Lung (tissue), 12 donors: ENCODE results near the gene PTPRN2. TPM values are rescaled to one million over a fixed set of nuclear protein-coding genes. Genes with fewer than 3 reads are reported as not detected.

Experiments
- ATAC-seq: fragments of 200-7000 bp; cut with Tn5 transposase; one replicate; pipeline ENCODE4 v1.9.1; 2020; ENCODE audit warnings: moderate number of reproducible peaks; ENCODE audit not compliant: insufficient read depth, low FRiP score
- DNase-seq, 3 donors: peaks; one replicate each; pipeline ENCODE4 v3.0.0-alpha.2; 2013 to 2017
- H3K27ac ChIP-seq, 2 donors: one replicate each; pipeline ENCODE4 v1.5.1; 2013; ENCODE audit warnings: mild to moderate bottlenecking in 2 of 2, moderate library complexity in 2 of 2, control low read depth in 1 of 2, inconsistent platforms in 1 of 2, low read depth in 1 of 2, low read length in 1 of 2
- H3K27me3 ChIP-seq, 3 donors: one replicate each; pipeline ENCODE4 v1.5.1; 2013; ENCODE audit warnings: low read length in 2 of 3; ENCODE audit not compliant: control insufficient read depth in 3 of 3, insufficient read depth in 3 of 3
- H3K36me3 ChIP-seq, 4 donors: one replicate each; pipeline ENCODE4 v1.5.1; 2013; ENCODE audit warnings: low read length in 4 of 4, mild to moderate bottlenecking in 1 of 4, moderate library complexity in 1 of 4; ENCODE audit not compliant: control insufficient read depth in 4 of 4, insufficient read depth in 4 of 4
- H3K4me1 ChIP-seq, 5 donors: one replicate each; pipeline ENCODE4 v1.5.1; 2013; ENCODE audit warnings: low read length in 5 of 5, mild to moderate bottlenecking in 2 of 5, moderate library complexity in 1 of 5; ENCODE audit not compliant: control insufficient read depth in 5 of 5, insufficient read depth in 5 of 5
- H3K4me3 ChIP-seq: one replicate; pipeline ENCODE4 v1.5.1; 2013; ENCODE audit warnings: mild to moderate bottlenecking, control low read depth, moderate library complexity
- H3K9ac ChIP-seq, 2 donors: one replicate each; pipeline ENCODE4 v1.5.1; 2013; ENCODE audit warnings: low read length in 2 of 2, control low read depth in 1 of 2; ENCODE audit not compliant: insufficient read depth in 1 of 2
- H3K9me3 ChIP-seq, 4 donors: one replicate each; pipeline ENCODE4 v1.5.1; 2013; ENCODE audit warnings: low read length in 3 of 4, mild to moderate bottlenecking in 1 of 4, moderate library complexity in 1 of 4; ENCODE audit not compliant: control insufficient read depth in 4 of 4, insufficient read depth in 3 of 4
- CTCF ChIP-seq: IDR thresholded peaks from 2 replicates; pipeline ENCODE4 v1.5.1; 2012; ENCODE audit warnings: mild to moderate bottlenecking; ENCODE audit errors: control extremely low read depth, extremely low read depth
- WGBS, 2 donors: extraction: QIAGEN DNeasy Blood & Tissue Kit; methylation state at CpG; one replicate each; pipeline ENCODE4 v1.1.7; 2013; 5-methylcytosine and 5-hydroxymethylcytosine counted together
- polyA plus RNA-seq, 2 donors: library from polyadenylated mRNA; stranded (reverse); fragments of 200-250 nt; gene quantifications; one replicate each; pipeline ENCODE4 v1.2.1, GENCODE V29; 2013
- total RNA-seq, 2 donors: library from RNA; depleted of rRNA in 1 of 2; stranded (reverse); fragments of >200 nt in 1 of 2; gene quantifications; one replicate each; pipeline ENCODE4 v1.2.1, GENCODE V29; 2014 to 2021
- donor health status: control.
- donor health status: control.
- donor health status: Bipolar disorder and iron deficiency.
- donor health status: healthy.
- donor health status: DM: yes; HTN: yes; CAD: no.

Gene PTPRN2
- total and polyA plus RNA-seq, 4 donors, result 2.1 to 7.4 (median 4.4) TPM

GRCh38 chr7:158449266-158449665, 138.4 kb downstream of the PTPRN2 start:
- 93 to 94% methylated on average over 12 of the region's 12 CpGs for WGBS, 2 donors
- no peak overlapping the region for H3K4me3 ChIP-seq
- no peaks in the 10 kb centered on the region for H3K36me3 ChIP-seq
- H3K4me1 ChIP-seq, result no peaks in the 10 kb centered on the region
- ATAC-seq (no peak), DNase-seq (no peak)
- no peak for TF ChIP-seq CTCF
- no peak overlapping the region for H3K27ac ChIP-seq
- H3K9me3 ChIP-seq, result peaks cover 0 to 7% (median 0%) of the 10 kb centered on the region in 4 donors
- H3K9ac ChIP-seq, result no peak overlapping the region
- H3K27me3 ChIP-seq, result no peaks in the 10 kb centered on the region

GRCh38 chr7:158448430-158449100, 139.1 kb downstream of the PTPRN2 start:
- DNase-seq (no peak), ATAC-seq (no peak)
- H3K27me3 ChIP-seq, result no peaks in the 10 kb centered on the region
- no peak overlapping the region for H3K4me3 ChIP-seq
- no peaks in the 10 kb centered on the region for H3K4me1 ChIP-seq
- peaks cover 0 to 7% (median 0%) of the 10 kb centered on the region in 4 donors for H3K9me3 ChIP-seq
- no peak overlapping the region for H3K27ac ChIP-seq
- WGBS, 2 donors, result 90 to 95% methylated on average over 16 of the region's 16 CpGs
- no peak overlapping the region for H3K9ac ChIP-seq
- no peaks in the 10 kb centered on the region for H3K36me3 ChIP-seq
- TF ChIP-seq CTCF, result no peak

GRCh38 chr7:158447506-158448171, 140.0 kb downstream of the PTPRN2 start:
- 84 to 88% methylated on average over 29 of the region's 29 CpGs for WGBS, 2 donors
- DNase-seq, result no peak
- Histone ChIP-seq H3K36me3 (no peaks in the 10 kb centered on the region), H3K9me3 (peaks cover 0 to 6% (median 0%) of the 10 kb centered on the region in 4 donors), H3K4me1 (no peaks in the 10 kb centered on the region), H3K9ac (no peak overlapping the region), H3K4me3 (no peak overlapping the region), H3K27me3 (no peaks in the 10 kb centered on the region), H3K27ac (no peak overlapping the region)
- no peak for TF ChIP-seq CTCF
- no peak for ATAC-seq
